ENCODE measurements around the gene VEZF1. TPM values are rescaled to one million over a fixed set of nuclear protein-coding genes. Genes with fewer than 3 reads are reported as not detected.

Gene VEZF1
- total and polyA plus RNA-seq, 2 of the 4 experiments (the other 2 are of a cell fraction) = 21.1 to 42.1 TPM

GRCh38 chr17:57940653-57941329 lies 47.3 kb downstream of the VEZF1 start (continued):
- TF ChIP-seq, protein P1, sequence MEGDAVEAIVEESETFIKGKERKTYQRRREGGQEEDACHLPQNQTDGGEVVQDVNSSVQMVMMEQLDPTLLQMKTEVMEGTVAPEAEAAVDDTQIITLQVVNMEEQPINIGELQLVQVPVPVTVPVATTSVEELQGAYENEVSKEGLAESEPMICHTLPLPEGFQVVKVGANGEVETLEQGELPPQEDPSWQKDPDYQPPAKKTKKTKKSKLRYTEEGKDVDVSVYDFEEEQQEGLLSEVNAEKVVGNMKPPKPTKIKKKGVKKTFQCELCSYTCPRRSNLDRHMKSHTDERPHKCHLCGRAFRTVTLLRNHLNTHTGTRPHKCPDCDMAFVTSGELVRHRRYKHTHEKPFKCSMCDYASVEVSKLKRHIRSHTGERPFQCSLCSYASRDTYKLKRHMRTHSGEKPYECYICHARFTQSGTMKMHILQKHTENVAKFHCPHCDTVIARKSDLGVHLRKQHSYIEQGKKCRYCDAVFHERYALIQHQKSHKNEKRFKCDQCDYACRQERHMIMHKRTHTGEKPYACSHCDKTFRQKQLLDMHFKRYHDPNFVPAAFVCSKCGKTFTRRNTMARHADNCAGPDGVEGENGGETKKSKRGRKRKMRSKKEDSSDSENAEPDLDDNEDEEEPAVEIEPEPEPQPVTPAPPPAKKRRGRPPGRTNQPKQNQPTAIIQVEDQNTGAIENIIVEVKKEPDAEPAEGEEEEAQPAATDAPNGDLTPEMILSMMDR (conservative IDR thresholded peaks at IDR 0.05; ENCODE audit: low read depth, low read length) = no peak
- no peak for TF ChIP-seq BHLHE40 (IDR thresholded peaks at IDR 0.05; ENCODE audit: low read depth, low read length)
- no peak for TF ChIP-seq RCOR1 (IDR thresholded peaks at IDR 0.05; ENCODE audit: insufficient replicate concordance, low read length)
- no peak for TF ChIP-seq RAD21 (IDR thresholded peaks at IDR 0.05; ENCODE audit: low read length)
- no peak for TF ChIP-seq SMC3 (IDR thresholded peaks at IDR 0.05; ENCODE audit: low read depth, low read length)
